ENCODE results near the gene FNDC5. TPM values are rescaled to one million over a fixed set of nuclear protein-coding genes. Genes with fewer than 3 reads are reported as not detected.

The FNDC5 gene
- total and polyA plus RNA-seq, 9 of the 15 experiments (the other 6 are each of a cell fraction or from before 2014, with no cell fraction given): 0.06 to 2.1 (median 0.22) TPM

- FAIRE-seq: no peak
- in situ Hi-C loops (cut with MboI): loop anchor here (25.0 kb wide), 1 partner anchor 734 kb away; no protein-coding TSS in a partner anchor
- Histone ChIP-seq H3K4me1 (replicated peaks in 1 of 2; ENCODE audit: control insufficient read depth in 2 of 2, insufficient read depth in 2 of 2, low read length in 2 of 2) (peaks cover 2 to 10% of the 10 kb centered on the region in 2 experiments; a peak in 3 of 5 replicates), H3K9me3 (replicated peaks; ENCODE audit: control insufficient read depth, insufficient read depth, low read depth, low read length) (no peaks in the 10 kb centered on the region), H3K4me3 (no peak overlapping the region), H3K4me2 (ENCODE audit: insufficient read depth, low read length) (no peak overlapping the region), H3K36me3 (ENCODE audit: control insufficient read depth, insufficient read depth, low read length) (no peaks in the 10 kb centered on the region), H3K9me1 (ENCODE audit: control insufficient read depth, insufficient read depth, low read length) (no peaks in the 10 kb centered on the region), H4K20me1 (replicated peaks; ENCODE audit: control insufficient read depth, insufficient read depth, low read length) (peaks cover 28% of the 10 kb centered on the region), H3K79me2 (ENCODE audit: control insufficient read depth, insufficient read depth, low read length) (no peaks in the 10 kb centered on the region), H3K27ac (ENCODE audit: extremely low read depth, low read depth, low read length) (no peak overlapping the region), H2AFZ (ENCODE audit: low read depth, low read length) (no peak overlapping the region), H3K27me3 (ENCODE audit: control insufficient read depth in 2 of 2, insufficient read depth in 2 of 2, low read length in 2 of 2) (peaks cover 15 to 39% of the 10 kb centered on the region in 2 experiments), H3K9ac (ENCODE audit: insufficient read depth in 1 of 2, low read depth in 2 of 2, low read length in 2 of 2) (no peak overlapping the region)
- no TSS peak for BruUV-seq (replicated peaks)
- intact Hi-C loops (cut with micrococcal nuclease): no loop called here
- POLR2A ChIA-PET: interaction anchor here (0.6 kb wide), 1 partner anchor 78 kb away, joined by 3 read pairs; no protein-coding TSS in a partner anchor
- peak; percentile 83 for TF ChIP-seq RFX1 (IDR thresholded peaks at IDR 0.05)
- TF ChIP-seq, protein P1, sequence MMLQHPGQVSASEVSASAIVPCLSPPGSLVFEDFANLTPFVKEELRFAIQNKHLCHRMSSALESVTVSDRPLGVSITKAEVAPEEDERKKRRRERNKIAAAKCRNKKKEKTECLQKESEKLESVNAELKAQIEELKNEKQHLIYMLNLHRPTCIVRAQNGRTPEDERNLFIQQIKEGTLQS (IDR thresholded peaks at IDR 0.05): no peak
- TF ChIP-seq, protein P1 (CRISPR knock-in tag; conservative IDR thresholded peaks at IDR 0.05): no peak
- 3% methylated on average over 6 of the region's 6 CpGs for WGBS (ENCODE audit: insufficient coverage, low coverage, missing lambda C conversion rate)
- DNase-seq (ENCODE audit: extremely low read depth in 1 of 4, low spot score in 3 of 4): peak in 1 of 4 experiments; percentile 20
- no peak for ATAC-seq
- CTCF ChIA-PET (ENCODE audit: low intra/inter-chr PET ratio): interaction anchor here (2.1 to 3.6 kb wide), 2 partner anchors 129 to 208 kb away, joined by 11 to 29 read pairs; no protein-coding TSS in a partner anchor
These were observed 7.5 kb upstream of the FNDC5 start for GRCh38 chr1:32878183-32878582.

Data from K562 (cell line).